A549 (cell line): Measurements from ENCODE around the gene LANCL1.

Experiments
- BCL3 ChIP-seq: fragments of >200 bp; sonication (Bioruptor Twin); formaldehyde crosslinking; IDR thresholded peaks from 3 replicates; pipeline ENCODE4 v1.6.1; 2016
- CEBPB ChIP-seq, 2 experiments: fragments of >200 bp in 1 of 2; sonication (Bioruptor Twin) in 1 of 2; formaldehyde crosslinking in 1 of 2; IDR thresholded peaks; 2 replicates each; pipeline ENCODE4 v1.6.1; 2012 to 2016
- CTCF ChIP-seq: fragments of >200 bp; sonication (Bioruptor Twin); formaldehyde crosslinking; IDR thresholded peaks from 3 replicates; pipeline ENCODE4 v1.5.1; 2016
- ELK1 ChIP-seq: fragments of 150-350 bp; IDR thresholded peaks from 2 replicates; pipeline ENCODE4 v1.6.1; 2014; ENCODE audit warnings: low read depth, mild to moderate bottlenecking, low read length
- ESRRA ChIP-seq: fragments of 150-350 bp; IDR thresholded peaks from 2 replicates; pipeline ENCODE4 v1.6.1; 2014; ENCODE audit warnings: mild to moderate bottlenecking, low read length, borderline replicate concordance
- GATA3 ChIP-seq: IDR thresholded peaks from 2 replicates; pipeline ENCODE4 v1.6.1; 2012; ENCODE audit warnings: borderline replicate concordance
- NFE2L2 ChIP-seq: fragments of 150-350 bp; conservative IDR thresholded peaks from 2 replicates; pipeline ENCODE4 v1.6.1; 2014; ENCODE audit warnings: low read length
- NR3C1 ChIP-seq: fragments of >200 bp; sonication (Bioruptor Twin); formaldehyde crosslinking; IDR thresholded peaks from 3 replicates; pipeline ENCODE4 v1.6.1; 2017
- PHF8 ChIP-seq: fragments of 200-600 bp; sonication (generic); IDR thresholded peaks from 2 replicates; pipeline ENCODE4 v1.6.1; 2016; ENCODE audit warnings: low read depth, mild to moderate bottlenecking, antibody characterized with exemption, moderate library complexity, borderline replicate concordance
- POLR2A ChIP-seq: IDR thresholded peaks from 2 replicates; pipeline ENCODE4 v1.6.1; 2012; ENCODE audit warnings: mild to moderate bottlenecking, low read length
- USF2 ChIP-seq: fragments of 450-650 bp; IDR thresholded peaks from 2 replicates; pipeline ENCODE4 v1.6.1; 2014; ENCODE audit warnings: antibody characterized with exemption
- TF ChIP-seq, protein P1 (sequence below): fragments of 200-600 bp; sonication (generic); IDR thresholded peaks from 2 replicates; pipeline ENCODE4 v1.6.1; 2016; ENCODE audit warnings: antibody characterized with exemption, mild to moderate bottlenecking, moderate library complexity

GRCh38 chr2:210440206-210440605 lies 36.4 kb downstream of the LANCL1 start:
- TF ChIP-seq CTCF (no peak), POLR2A (no peak), BCL3 (no peak), GATA3 (no peak), ESRRA (no peak), CEBPB (IDR thresholded peaks at IDR 0.05) (no peak), PHF8 (no peak), ELK1 (no peak), NFE2L2 (no peak), USF2 (no peak), NR3C1 (no peak)
- TF ChIP-seq, protein P1, sequence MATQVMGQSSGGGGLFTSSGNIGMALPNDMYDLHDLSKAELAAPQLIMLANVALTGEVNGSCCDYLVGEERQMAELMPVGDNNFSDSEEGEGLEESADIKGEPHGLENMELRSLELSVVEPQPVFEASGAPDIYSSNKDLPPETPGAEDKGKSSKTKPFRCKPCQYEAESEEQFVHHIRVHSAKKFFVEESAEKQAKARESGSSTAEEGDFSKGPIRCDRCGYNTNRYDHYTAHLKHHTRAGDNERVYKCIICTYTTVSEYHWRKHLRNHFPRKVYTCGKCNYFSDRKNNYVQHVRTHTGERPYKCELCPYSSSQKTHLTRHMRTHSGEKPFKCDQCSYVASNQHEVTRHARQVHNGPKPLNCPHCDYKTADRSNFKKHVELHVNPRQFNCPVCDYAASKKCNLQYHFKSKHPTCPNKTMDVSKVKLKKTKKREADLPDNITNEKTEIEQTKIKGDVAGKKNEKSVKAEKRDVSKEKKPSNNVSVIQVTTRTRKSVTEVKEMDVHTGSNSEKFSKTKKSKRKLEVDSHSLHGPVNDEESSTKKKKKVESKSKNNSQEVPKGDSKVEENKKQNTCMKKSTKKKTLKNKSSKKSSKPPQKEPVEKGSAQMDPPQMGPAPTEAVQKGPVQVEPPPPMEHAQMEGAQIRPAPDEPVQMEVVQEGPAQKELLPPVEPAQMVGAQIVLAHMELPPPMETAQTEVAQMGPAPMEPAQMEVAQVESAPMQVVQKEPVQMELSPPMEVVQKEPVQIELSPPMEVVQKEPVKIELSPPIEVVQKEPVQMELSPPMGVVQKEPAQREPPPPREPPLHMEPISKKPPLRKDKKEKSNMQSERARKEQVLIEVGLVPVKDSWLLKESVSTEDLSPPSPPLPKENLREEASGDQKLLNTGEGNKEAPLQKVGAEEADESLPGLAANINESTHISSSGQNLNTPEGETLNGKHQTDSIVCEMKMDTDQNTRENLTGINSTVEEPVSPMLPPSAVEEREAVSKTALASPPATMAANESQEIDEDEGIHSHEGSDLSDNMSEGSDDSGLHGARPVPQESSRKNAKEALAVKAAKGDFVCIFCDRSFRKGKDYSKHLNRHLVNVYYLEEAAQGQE, result no peak
